DOHH2 (cell line): ENCODE results near the gene EEF1B2.

ENCODE experiments used
- CTCF ChIP-seq: fragments of 200-600 bp; sonication (generic); IDR thresholded peaks from one replicate; pipeline ENCODE4 v1.5.1; 2014; ENCODE audit warnings: antibody characterized with exemption, mild to moderate bottlenecking, low read depth, low read length; ENCODE audit not compliant: poor library complexity, severe bottlenecking
- EZH2phosphoT487 ChIP-seq: fragments of 200-600 bp; sonication (generic); IDR thresholded peaks from 2 replicates; pipeline ENCODE4 v1.6.1; 2017; ENCODE audit warnings: borderline replicate concordance, mild to moderate bottlenecking, antibody characterized with exemption, low read length, moderate library complexity, mixed read lengths

- no peak for TF ChIP-seq CTCF
- TF ChIP-seq EZH2phosphoT487 = no peak
Measured at GRCh38 chr2:206211657-206212255, 52.1 kb downstream of the EEF1B2 start.
